ENCODE data around the gene CD7.

- TF ChIP-seq CTCF (IDR thresholded peaks at IDR 0.05 in 8 of 11, conservative IDR thresholded peaks at IDR 0.05 in 3 of 11) (no peak), POLR2A (IDR thresholded peaks at IDR 0.05) (no peak), POLR2AphosphoS5 (IDR thresholded peaks at IDR 0.05) (no peak)
Observed at GRCh38 chr17:82318169-82318498, 726 bp upstream of the CD7 start.

Measured in spleen (tissue), 7 donors.